DMS53 treated with DMSO at 0.1 percent for 48 hours (cell line): ENCODE measurements around the gene AGER.

Source experiments
- DNase-seq: peaks from one replicate; lab custom pipeline; 2025; ENCODE audit not compliant: unreplicated experiment; lab: John Stamatoyannopoulos, UW

AGER gene

GRCh38 chr6:32173051-32173727 is 10.9 kb downstream of the AGER start:
- DNase-seq, result no peak

- DNase-seq, result no peak
These were observed 12.8 kb downstream of the AGER start for GRCh38 chr6:32171234-32171633.

- DNase-seq, result no peak
These were observed 13.8 kb downstream of the AGER start for GRCh38 chr6:32170294-32170693.

- DNase-seq, result no peak
These were observed 15.1 kb downstream of the AGER start for GRCh38 chr6:32168807-32169591.

- DNase-seq, result no peak
These were observed 15.7 kb downstream of the AGER start for GRCh38 chr6:32168350-32168749.

GRCh38 chr6:32167761-32168262 is 16.2 kb downstream of the AGER start:
- DNase-seq, result no peak

- DNase-seq, result peak; percentile 56
These were observed 16.8 kb downstream of the AGER start for GRCh38 chr6:32167154-32167760.

- DNase-seq, result no peak
These were observed 17.5 kb downstream of the AGER start for GRCh38 chr6:32166411-32167061.

GRCh38 chr6:32164295-32164694 is 19.8 kb downstream of the AGER start, which contains the start of gene EGFL8:
Gene EGFL8, plus strand, starts transcription at chr6:32164595. Its CDS starts 1,571 bp downstream, at chr6:32166166.
- no peak for DNase-seq

GRCh38 chr6:32163559-32164258 is 20.3 kb downstream of the AGER start:
- no peak for DNase-seq

- no peak for DNase-seq
These were observed 26.0 kb downstream of the AGER start for GRCh38 chr6:32158052-32158451.

- DNase-seq, result no peak
These were observed 27.2 kb downstream of the AGER start for GRCh38 chr6:32156891-32157290.

GRCh38 chr6:32154514-32155161 is 29.4 kb downstream of the AGER start:
- DNase-seq, result peak; percentile 77

- peak; percentile 56 for DNase-seq
These were observed 30.2 kb downstream of the AGER start, which contains the start of gene PPT2 for GRCh38 chr6:32153564-32154513. Gene PPT2, plus strand, starts transcription at chr6:32154141. Its CDS starts 454 bp downstream, at chr6:32154595.

- no peak for DNase-seq
These were observed 31.1 kb downstream of the AGER start for GRCh38 chr6:32152769-32153563.

- no peak for DNase-seq
These were observed 31.9 kb downstream of the AGER start, which contains the start of gene PRRT1 for GRCh38 chr6:32151863-32152768. Gene PRRT1, minus strand, starts transcription at chr6:32151939. Its CDS starts 112 bp downstream, at chr6:32151827.
